Adrenal gland (tissue), 12 donors: ENCODE data around the gene COP1. TPM values are rescaled to one million over a fixed set of nuclear protein-coding genes. Genes with fewer than 3 reads are reported as not detected.

Experiments
- DNase-seq, 7 donors: peaks; one replicate each; pipeline ENCODE4 v3.0.0-alpha.2; 2019 to 2020
- H3K27ac ChIP-seq, 5 donors: fragments of 200-600 bp; sonication (generic) in 4 of 5; 1 replicate in 3 of 5; 2 replicates in 2 of 5; pipeline versions ENCODE4 v1.5.1 to v1.8.0; 2016 to 2020; ENCODE audit warnings: mild to moderate bottlenecking in 1 of 5
- H3K27me3 ChIP-seq: fragments of 200-600 bp; 2 replicates; pipeline ENCODE4 v1.8.0; 2021
- H3K36me3 ChIP-seq, 2 donors: fragments of 200-600 bp; replicated peaks in 1 of 2; 1 replicate in 1 of 2; 2 replicates in 1 of 2; pipeline versions ENCODE4 v1.5.1 to v1.8.0; 2018 to 2022
- H3K4me1 ChIP-seq, 2 donors: fragments of 200-600 bp; replicated peaks in 1 of 2; 1 replicate in 1 of 2; 2 replicates in 1 of 2; pipeline versions ENCODE4 v1.5.1 to v1.8.0; 2018 to 2021
- H3K4me3 ChIP-seq, 4 donors: fragments of 200-600 bp; sonication (generic) in 3 of 4; one replicate each; pipeline ENCODE4 v1.5.1; 2016 to 2018
- H3K9me3 ChIP-seq, 3 donors: fragments of 200-600 bp; sonication (generic) in 1 of 3; replicated peaks in 1 of 3; 1 replicate in 2 of 3; 2 replicates in 1 of 3; pipeline versions ENCODE4 v1.5.1 to v1.8.0; 2016 to 2021
- POLR2A ChIP-seq, 2 donors: fragments of 450-650 bp; IDR thresholded peaks; one replicate each; pipeline ENCODE4 v1.6.1; 2017; ENCODE audit warnings: antibody characterized with exemption in 2 of 2, mild to moderate bottlenecking in 2 of 2, moderate library complexity in 1 of 2
- WGBS, 4 donors: extraction: QIAGEN DNeasy Blood & Tissue Kit in 2 of 4; methylation state at CpG; one replicate each; pipeline versions ENCODE4 v1.1.5 to v1.1.7; 2013 to 2017; 5-methylcytosine and 5-hydroxymethylcytosine counted together
- intact Hi-C, 2 donors: fragments of 100-400 bp; cut with DNase I; formaldehyde crosslinking; loops; one replicate each; pipeline versions ENCODE4 v1.14.1 to v1.15.0; 2022 to 2023
- polyA plus RNA-seq, 3 donors: library from polyadenylated mRNA; stranded (reverse); fragments of 200-250 nt in 2 of 3; fragments of 350-450 nt in 1 of 3; fragmentation: Illumina TruSeq in 1 of 3; extraction: RNeasy Lipid Tissue Mini Kit (QIAGEN cat#74804) in 1 of 3; gene quantifications; one replicate each; pipeline ENCODE4 v1.2.3, GENCODE V29; 2013 to 2014
- total RNA-seq, 9 donors: library from RNA; depleted of rRNA in 4 of 9; stranded (reverse); fragments of >200 nt in 4 of 9; fragments of 120-200 nt in 1 of 9; fragmentation: NEBNext Ultra II Directional in 1 of 9; extraction: Animal tissue kit (Norgen Biotek cat#: 25700) in 1 of 9; gene quantifications; one replicate each; pipeline versions ENCODE4 v1.1.0 to v1.2.4, GENCODE V29; 2013 to 2023
- TF ChIP-seq, protein P1 (sequence below), 6 experiments: fragments of 450-650 bp in 4 of 6; fragments of 200-600 bp in 2 of 6; sonication (generic) in 1 of 6; IDR thresholded peaks; 1 replicate in 5 of 6; 2 replicates in 1 of 6; pipeline versions ENCODE4 v1.5.1 to v1.8.0; 2016 to 2021; ENCODE audit warnings: antibody characterized with exemption in 6 of 6, mild to moderate bottlenecking in 2 of 6, moderate library complexity in 1 of 6
- donor health status: healthy with polysubstance abuse.
- donor health status: Bipolar disorder and iron deficiency.
- donor health status: DM: yes; HTN: yes; CAD: no.
- donor health status: DM: no; HTN: no; CAD: no.
- donor health status: DM: no; HTN: no; CAD: no.
- donor health status: DM: yes; HTN: yes; CAD: no.

Gene COP1
- total and polyA plus RNA-seq, 12 donors = 27.4 to 80.0 (median 36.7) TPM

- Histone ChIP-seq H3K27me3 (no peaks in the 10 kb centered on the region), H3K4me3 (no peak overlapping the region), H3K9me3 (no peaks in the 10 kb centered on the region), H3K36me3 (no peaks in the 10 kb centered on the region), H3K4me1 (peaks cover 0 to 14% of the 10 kb centered on the region in 2 donors), H3K27ac (no peak overlapping the region)
- intact Hi-C loops = no loop called here
- 86 to 100% (median 95%) methylated on average over 2 of the region's 2 CpGs for WGBS, 4 donors
- TF ChIP-seq POLR2A (IDR thresholded peaks at IDR 0.05) = no peak
- TF ChIP-seq, protein P1, sequence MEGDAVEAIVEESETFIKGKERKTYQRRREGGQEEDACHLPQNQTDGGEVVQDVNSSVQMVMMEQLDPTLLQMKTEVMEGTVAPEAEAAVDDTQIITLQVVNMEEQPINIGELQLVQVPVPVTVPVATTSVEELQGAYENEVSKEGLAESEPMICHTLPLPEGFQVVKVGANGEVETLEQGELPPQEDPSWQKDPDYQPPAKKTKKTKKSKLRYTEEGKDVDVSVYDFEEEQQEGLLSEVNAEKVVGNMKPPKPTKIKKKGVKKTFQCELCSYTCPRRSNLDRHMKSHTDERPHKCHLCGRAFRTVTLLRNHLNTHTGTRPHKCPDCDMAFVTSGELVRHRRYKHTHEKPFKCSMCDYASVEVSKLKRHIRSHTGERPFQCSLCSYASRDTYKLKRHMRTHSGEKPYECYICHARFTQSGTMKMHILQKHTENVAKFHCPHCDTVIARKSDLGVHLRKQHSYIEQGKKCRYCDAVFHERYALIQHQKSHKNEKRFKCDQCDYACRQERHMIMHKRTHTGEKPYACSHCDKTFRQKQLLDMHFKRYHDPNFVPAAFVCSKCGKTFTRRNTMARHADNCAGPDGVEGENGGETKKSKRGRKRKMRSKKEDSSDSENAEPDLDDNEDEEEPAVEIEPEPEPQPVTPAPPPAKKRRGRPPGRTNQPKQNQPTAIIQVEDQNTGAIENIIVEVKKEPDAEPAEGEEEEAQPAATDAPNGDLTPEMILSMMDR (IDR thresholded peaks at IDR 0.05) = no peak
- no peak for DNase-seq
Observed at GRCh38 chr1:176188604-176189003, 18.5 kb downstream of the COP1 start.

DNA sequence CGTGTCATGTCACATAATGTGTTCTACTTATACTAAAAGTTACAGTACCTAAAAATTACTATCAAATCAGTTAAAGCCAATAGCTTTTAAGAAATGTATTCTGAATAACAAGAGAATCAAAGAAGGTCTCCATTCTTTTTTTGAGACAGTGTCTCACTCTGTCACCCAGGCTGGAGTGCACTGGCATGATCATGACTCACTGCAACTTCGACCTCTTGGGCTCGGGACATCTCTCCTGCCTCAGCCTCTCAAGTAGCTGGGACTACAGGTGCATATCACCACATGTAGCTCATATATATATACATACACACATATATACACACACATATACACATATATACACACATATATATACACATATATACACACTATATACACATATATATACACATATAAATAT lies 20.1 kb downstream of the COP1 start:
- intact Hi-C loops = no loop called here
- Histone ChIP-seq H3K9me3 (no peaks in the 10 kb centered on the region), H3K4me1 (peaks cover 0 to 14% of the 10 kb centered on the region in 2 donors), H3K36me3 (no peaks in the 10 kb centered on the region), H3K27me3 (no peaks in the 10 kb centered on the region), H3K4me3 (no peak overlapping the region), H3K27ac (no peak overlapping the region)
- TF ChIP-seq, protein P1 (IDR thresholded peaks at IDR 0.05) = no peak
- no peak for TF ChIP-seq POLR2A (IDR thresholded peaks at IDR 0.05)
- DNase-seq = peak in 1 of 7 donors; percentile 28
- 64 to 70% (median 70%) methylated on average over 3 of the region's 3 CpGs for WGBS, 4 donors

GRCh38 chr1:176183618-176184017 lies 23.5 kb downstream of the COP1 start:
- intact Hi-C loops = no loop called here
- WGBS, 4 donors = 72 to 81% (median 78%) methylated on average over 3 of the region's 3 CpGs
- Histone ChIP-seq H3K4me1 (no peaks in the 10 kb centered on the region), H3K27me3 (no peaks in the 10 kb centered on the region), H3K4me3 (no peak overlapping the region), H3K9me3 (no peaks in the 10 kb centered on the region), H3K36me3 (no peaks in the 10 kb centered on the region), H3K27ac (no peak overlapping the region)
- no peak for TF ChIP-seq POLR2A (IDR thresholded peaks at IDR 0.05)
- TF ChIP-seq, protein P1 (IDR thresholded peaks at IDR 0.05) = no peak
- no peak for DNase-seq

DNA sequence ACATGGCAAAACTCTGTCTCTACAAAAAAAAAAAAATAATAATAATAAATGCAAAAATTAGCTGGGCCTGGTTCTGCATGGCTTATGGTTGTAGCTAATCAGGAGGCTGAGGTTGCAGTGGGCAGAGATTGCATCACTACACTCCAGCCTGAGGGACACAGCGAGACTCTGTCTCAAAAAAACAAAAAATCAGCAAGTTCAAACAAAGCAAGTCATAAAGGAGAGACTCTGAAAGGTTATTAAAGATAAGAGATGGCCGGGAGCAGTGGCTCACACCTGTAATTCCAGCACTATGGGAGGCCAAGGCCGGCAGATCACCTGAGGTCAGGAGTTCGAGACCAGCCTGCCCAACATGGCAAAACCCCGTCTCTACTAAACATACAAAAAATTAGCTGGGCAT lies 28.8 kb downstream of the COP1 start:
- no peak overlapping the region for H3K4me3 ChIP-seq
- WGBS, 4 donors = 82 to 87% (median 86%) methylated on average over 5 of the region's 5 CpGs
- intact Hi-C loops = no loop called here

More for the DNA sequence above, 28.8 kb downstream of the COP1 start:
- Histone ChIP-seq H3K36me3 (no peaks in the 10 kb centered on the region), H3K27ac (no peak overlapping the region), H3K9me3 (no peaks in the 10 kb centered on the region), H3K27me3 (no peaks in the 10 kb centered on the region), H3K4me1 (no peaks in the 10 kb centered on the region)
- DNase-seq = no peak
- TF ChIP-seq, protein P1 (IDR thresholded peaks at IDR 0.05) = no peak
